HepG2 (cell line): ENCODE measurements around the gene PKP4. TPM values are rescaled to one million over a fixed set of nuclear protein-coding genes. Genes with fewer than 3 reads are reported as not detected.

Experiments used
- EHMT2 ChIP-seq: fragments of 200-600 bp; sonication (generic); IDR thresholded peaks from 2 replicates; pipeline ENCODE4 v1.7.0; 2017; ENCODE audit warnings: antibody characterized with exemption, low read depth, low read length, borderline replicate concordance
- ETV6 ChIP-seq: sonication (generic); formaldehyde crosslinking; conservative IDR thresholded peaks from 2 replicates; pipeline ENCODE4 v1.4.0; 2020; ENCODE audit warnings: missing genetic modification reagents
- FOXC1 ChIP-seq: sonication (generic); formaldehyde crosslinking; IDR thresholded peaks from 2 replicates; pipeline ENCODE4 v1.8.0; 2022; ENCODE audit warnings: mild to moderate bottlenecking, missing genetic modification reagents, borderline replicate concordance
- GABPB1 ChIP-seq: IDR thresholded peaks from 2 replicates; pipeline ENCODE4 v1.6.1; 2016; ENCODE audit warnings: mild to moderate bottlenecking, missing genetic modification reagents, moderate library complexity, missing compliant biosample characterization
- GATAD1 ChIP-seq: IDR thresholded peaks from 2 replicates; pipeline ENCODE4 v1.6.1; 2016; ENCODE audit warnings: missing genetic modification reagents, missing compliant biosample characterization
- GZF1 ChIP-seq: sonication (generic); formaldehyde crosslinking; IDR thresholded peaks from 2 replicates; pipeline ENCODE4 v1.5.1; 2020; ENCODE audit warnings: mild to moderate bottlenecking, missing genetic modification reagents
- HMGXB4 ChIP-seq, 2 experiments: sonication (generic) in 1 of 2; formaldehyde crosslinking in 1 of 2; IDR thresholded peaks; 2 replicates each; pipeline versions ENCODE4 v1.4.0 to v1.6.1; 2018 to 2020; ENCODE audit warnings: missing genetic modification reagents in 2 of 2, borderline replicate concordance in 1 of 2, low read depth in 1 of 2, mild to moderate bottlenecking in 1 of 2, missing biosample characterization in 1 of 2
- HNF4A ChIP-seq: sonication (generic); formaldehyde crosslinking; IDR thresholded peaks from 2 replicates; pipeline ENCODE4 v1.4.0; 2020; ENCODE audit warnings: missing genetic modification reagents
- IKZF5 ChIP-seq: IDR thresholded peaks from 2 replicates; pipeline ENCODE4 v1.6.1; 2018; ENCODE audit warnings: missing genetic modification reagents, mild to moderate bottlenecking, missing compliant biosample characterization
- KLF16 ChIP-seq, 2 experiments: sonication (generic) in 1 of 2; formaldehyde crosslinking in 1 of 2; IDR thresholded peaks; 2 replicates each; pipeline versions ENCODE4 v1.6.1 to v1.8.0; 2016 to 2023; ENCODE audit warnings: missing genetic modification reagents in 2 of 2, missing compliant biosample characterization in 1 of 2
- MEIS1 ChIP-seq: sonication (generic); formaldehyde crosslinking; IDR thresholded peaks from 2 replicates; pipeline ENCODE4 v1.9.0; 2021; ENCODE audit warnings: mild to moderate bottlenecking, missing genetic modification reagents, moderate library complexity, borderline replicate concordance
- MEIS2 ChIP-seq: sonication (generic); formaldehyde crosslinking; IDR thresholded peaks from 2 replicates; pipeline ENCODE4 v1.9.0; 2021; ENCODE audit warnings: mild to moderate bottlenecking, missing genetic modification reagents
- NAIF1 ChIP-seq: sonication (generic); formaldehyde crosslinking; IDR thresholded peaks from 2 replicates; pipeline ENCODE4 v1.5.0; 2020; ENCODE audit warnings: mild to moderate bottlenecking, missing genetic modification reagents, borderline replicate concordance
- NCOR1 ChIP-seq: fragments of 200-600 bp; sonication (generic); IDR thresholded peaks from 2 replicates; pipeline ENCODE4 v1.7.0; 2017; ENCODE audit warnings: antibody characterized with exemption, low read length, borderline replicate concordance
- NR2F6 ChIP-seq, 2 experiments: IDR thresholded peaks; 2 replicates each; pipeline ENCODE4 v1.6.1; 2016; ENCODE audit warnings: antibody characterized with exemption in 1 of 2, mild to moderate bottlenecking in 1 of 2
- SP5 ChIP-seq: IDR thresholded peaks from 2 replicates; pipeline ENCODE4 v1.6.1; 2016; ENCODE audit warnings: low read depth, borderline replicate concordance
- TEAD3 ChIP-seq: optimal IDR thresholded peaks from 2 replicates; pipeline ENCODE3; 2016; ENCODE audit warnings: borderline replicate concordance
- ZBTB7B ChIP-seq: sonication (generic); formaldehyde crosslinking; IDR thresholded peaks from 2 replicates; pipeline ENCODE4 v1.4.0; 2020; ENCODE audit warnings: missing genetic modification reagents
- ZNF615 ChIP-seq: sonication (generic); formaldehyde crosslinking; IDR thresholded peaks from 2 replicates; pipeline ENCODE4 v1.5.0; 2020; ENCODE audit warnings: mild to moderate bottlenecking, missing genetic modification reagents, borderline replicate concordance
- ZNF644 ChIP-seq: IDR thresholded peaks from 2 replicates; pipeline ENCODE4 v1.6.1; 2016; ENCODE audit warnings: low read depth
- ZNF746 ChIP-seq: sonication (generic); formaldehyde crosslinking; IDR thresholded peaks from 2 replicates; pipeline ENCODE4 v1.8.0; 2022; ENCODE audit warnings: mild to moderate bottlenecking, missing genetic modification reagents
- ZSCAN9 ChIP-seq: IDR thresholded peaks from 2 replicates; pipeline ENCODE4 v1.6.1; 2016; ENCODE audit warnings: borderline replicate concordance
- polyA plus RNA-seq, 8 experiments: library from polyadenylated mRNA; depleted of rRNA in 3 of 8; stranded (reverse) in 7 of 8; unstranded in 1 of 8; fragments of >200 nt; fragmentation: Illumina TruSeq in 4 of 8; extraction: Trizol in 4 of 8; gene quantifications; 2 replicates each; pipeline versions ENCODE4 v1.2.1 to v1.2.3, GENCODE V29; 2011 to 2016; ENCODE audit warnings: low read depth in 4 of 8, missing spikeins in 1 of 8, mixed read lengths in 1 of 8; ENCODE audit not compliant: insufficient read depth in 1 of 8
- total RNA-seq, 5 experiments: library from RNA; depleted of rRNA; stranded (reverse); fragments of >200 nt; fragmentation: Illumina TruSeq; extraction: Trizol; gene quantifications; 2 replicates each; pipeline ENCODE4 v1.2.3, GENCODE V29; 2016; ENCODE audit warnings: low read depth in 1 of 5
- TF ChIP-seq, protein P1 (sequence below): IDR thresholded peaks from 2 replicates; pipeline ENCODE4 v1.6.1; 2012; ENCODE audit warnings: inconsistent platforms
- TF ChIP-seq, protein P2 (sequence below): sonication (generic); formaldehyde crosslinking; IDR thresholded peaks from 2 replicates; pipeline ENCODE4 v1.5.0; 2020; ENCODE audit warnings: missing genetic modification reagents

PKP4 gene
- total and polyA plus RNA-seq, 2 of the 13 experiments (the other 11 are each of a cell fraction or from before 2014, with no cell fraction given), result 80.9 to 90.5 TPM

DNA sequence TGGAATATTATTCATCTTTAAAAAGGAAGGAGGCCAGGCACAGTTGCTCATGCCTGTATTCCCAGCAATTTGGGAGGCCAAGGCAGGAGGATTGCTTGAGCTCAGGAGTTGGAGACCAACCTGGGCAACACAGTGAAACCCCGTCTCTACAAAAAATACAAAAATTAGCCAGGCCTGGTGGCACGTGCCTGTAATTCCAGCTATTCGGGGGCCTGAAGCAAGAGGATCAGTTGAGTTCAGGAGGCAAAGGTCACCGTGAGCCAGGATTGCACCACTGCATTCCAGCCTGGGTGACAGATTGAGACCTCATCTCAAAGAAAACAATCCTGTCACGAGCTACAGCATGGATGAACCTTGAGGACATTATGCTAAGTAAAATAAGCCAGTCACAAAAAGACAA lies 239.0 kb downstream of the PKP4 start (continued):
- TF ChIP-seq TEAD3, result peak; percentile 100
- peak; percentile 95 for TF ChIP-seq ZNF644 (CRISPR knock-in tag)
- TF ChIP-seq HMGXB4 (CRISPR knock-in tag; IDR thresholded peaks at IDR 0.05; ENCODE audit: borderline replicate concordance in 1 of 2, low read depth in 1 of 2), result peak in 1 of 2 experiments; percentile 55; a peak in 1 of 4 replicates
- peak in 1 of 2 experiments; percentile 95; a peak in 2 of 4 replicates for TF ChIP-seq KLF16 (CRISPR knock-in tag; IDR thresholded peaks at IDR 0.05)
- TF ChIP-seq ETV6 (CRISPR knock-in tag), result 0 out of 2 replicates have a peak, but pooled peaks have one; percentile 34
- TF ChIP-seq MEIS1 (CRISPR knock-in tag), result peak; percentile 71; the same call in 1 of the 2 replicates
- TF ChIP-seq HNF4A, result peak; percentile 99
- TF ChIP-seq GZF1 (CRISPR knock-in tag), result 0 out of 2 replicates have a peak, but pooled peaks have one; percentile 36
- peak; percentile 88; the same call in 1 of the 2 replicates for TF ChIP-seq EHMT2
- TF ChIP-seq ZBTB7B (CRISPR knock-in tag), result peak; percentile 81; the same call in 1 of the 2 replicates
- TF ChIP-seq NCOR1, result peak; percentile 60; the same call in 1 of the 2 replicates
- TF ChIP-seq NR2F6 (IDR thresholded peaks at IDR 0.05), result peak; percentile 96
- peak; percentile 97 for TF ChIP-seq NR2F6 (CRISPR knock-in tag; IDR thresholded peaks at IDR 0.05)
- 0 out of 2 replicates have a peak, but pooled peaks have one; percentile 59 for TF ChIP-seq ZNF615
- peak; percentile 27; the same call in 1 of the 2 replicates for TF ChIP-seq SP5 (CRISPR knock-in tag)
- TF ChIP-seq ZSCAN9 (CRISPR knock-in tag), result peak; percentile 92
- TF ChIP-seq, protein P1, sequence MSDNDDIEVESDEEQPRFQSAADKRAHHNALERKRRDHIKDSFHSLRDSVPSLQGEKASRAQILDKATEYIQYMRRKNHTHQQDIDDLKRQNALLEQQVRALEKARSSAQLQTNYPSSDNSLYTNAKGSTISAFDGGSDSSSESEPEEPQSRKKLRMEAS, result peak; percentile 85
- TF ChIP-seq MEIS2 (CRISPR knock-in tag), result peak; percentile 98
- peak; percentile 75; the same call in 1 of the 2 replicates for TF ChIP-seq FOXC1
- TF ChIP-seq NAIF1 (CRISPR knock-in tag), result peak; percentile 60; the same call in 1 of the 2 replicates
- TF ChIP-seq ZNF746 (CRISPR knock-in tag), result peak; percentile 43; the same call in 1 of the 2 replicates
- TF ChIP-seq IKZF5 (CRISPR knock-in tag), result peak; percentile 85; the same call in 1 of the 2 replicates
- peak; percentile 58; the same call in 1 of the 2 replicates for TF ChIP-seq GATAD1 (CRISPR knock-in tag)
- TF ChIP-seq, protein P2, sequence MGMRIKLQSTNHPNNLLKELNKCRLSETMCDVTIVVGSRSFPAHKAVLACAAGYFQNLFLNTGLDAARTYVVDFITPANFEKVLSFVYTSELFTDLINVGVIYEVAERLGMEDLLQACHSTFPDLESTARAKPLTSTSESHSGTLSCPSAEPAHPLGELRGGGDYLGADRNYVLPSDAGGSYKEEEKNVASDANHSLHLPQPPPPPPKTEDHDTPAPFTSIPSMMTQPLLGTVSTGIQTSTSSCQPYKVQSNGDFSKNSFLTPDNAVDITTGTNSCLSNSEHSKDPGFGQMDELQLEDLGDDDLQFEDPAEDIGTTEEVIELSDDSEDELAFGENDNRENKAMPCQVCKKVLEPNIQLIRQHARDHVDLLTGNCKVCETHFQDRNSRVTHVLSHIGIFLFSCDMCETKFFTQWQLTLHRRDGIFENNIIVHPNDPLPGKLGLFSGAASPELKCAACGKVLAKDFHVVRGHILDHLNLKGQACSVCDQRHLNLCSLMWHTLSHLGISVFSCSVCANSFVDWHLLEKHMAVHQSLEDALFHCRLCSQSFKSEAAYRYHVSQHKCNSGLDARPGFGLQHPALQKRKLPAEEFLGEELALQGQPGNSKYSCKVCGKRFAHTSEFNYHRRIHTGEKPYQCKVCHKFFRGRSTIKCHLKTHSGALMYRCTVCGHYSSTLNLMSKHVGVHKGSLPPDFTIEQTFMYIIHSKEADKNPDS (CRISPR knock-in tag), result 0 out of 2 replicates have a peak, but pooled peaks have one; percentile 62
- peak; percentile 51 for TF ChIP-seq GABPB1
